HL-60 (cell line): ENCODE data around the gene TYW3.

Experiments used
- CTCF ChIP-seq: IDR thresholded peaks from one replicate; pipeline ENCODE4 v1.5.1; 2011; ENCODE audit warnings: low read length, control low read depth, inconsistent platforms; ENCODE audit not compliant: insufficient read depth
- GABPA ChIP-seq: IDR thresholded peaks from 2 replicates; pipeline ENCODE4 v1.6.1; 2012; ENCODE audit warnings: low read depth
- POLR2AphosphoS5 ChIP-seq: IDR thresholded peaks from 2 replicates; pipeline ENCODE4 v1.6.1; 2012; ENCODE audit warnings: low read depth
- REST ChIP-seq: IDR thresholded peaks from 2 replicates; pipeline ENCODE4 v1.6.1; 2012; ENCODE audit warnings: low read depth; ENCODE audit not compliant: insufficient replicate concordance
- SPI1 ChIP-seq: IDR thresholded peaks from 2 replicates; pipeline ENCODE4 v1.6.1; 2012; ENCODE audit warnings: low read depth, mild to moderate bottlenecking, borderline replicate concordance

GRCh38 chr1:74689621-74690363 lies 43.2 kb upstream of the TYW3 start:
- TF ChIP-seq REST (no peak), CTCF (peak; percentile 58), POLR2AphosphoS5 (no peak), GABPA (no peak), SPI1 (no peak)
